ENCODE measurements around the gene HOXC6. TPM values are rescaled to one million over a fixed set of nuclear protein-coding genes. Genes with fewer than 3 reads are reported as not detected.

HOXC6 gene
- total and polyA plus RNA-seq, 2 of the 13 experiments (the other 11 are each of a cell fraction or from before 2014, with no cell fraction given): not detected

- Histone ChIP-seq H3K27me3 (ENCODE audit: control insufficient read depth in 1 of 2, insufficient read depth in 2 of 2, low read length in 2 of 2) (peaks cover 4 to 85% of the 10 kb centered on the region in 2 experiments; a peak in 4 of 5 replicates), H3K4me2 (ENCODE audit: low read depth, low read length) (no peak overlapping the region)
Observed at GRCh38 chr12:54029529-54030441, 1.5 kb downstream of the HOXC6 start.

GRCh38 chr12:54030442-54030801 is 2.2 kb downstream of the HOXC6 start:
- ChIA-PET POLR2A (no interaction called here), CTCF (ENCODE audit: low intra/inter-chr PET ratio, low total read pairs) (no interaction called here)
- Histone ChIP-seq H2AFZ (ENCODE audit: low read length) (no peak overlapping the region), H3K9ac (ENCODE audit: insufficient read depth, low read depth, low read length) (no peak overlapping the region), H3K27me3 (ENCODE audit: control insufficient read depth in 1 of 2, insufficient read depth in 2 of 2, low read length in 2 of 2) (peaks cover 4 to 86% of the 10 kb centered on the region in 2 experiments; a peak in 4 of 5 replicates), H3K9me3 (ENCODE audit: low read length) (no peaks in the 10 kb centered on the region), H4K20me1 (ENCODE audit: insufficient read depth, low read length) (no peaks in the 10 kb centered on the region), H3K4me1 (ENCODE audit: insufficient read depth, low read length) (peaks cover 7% of the 10 kb centered on the region; the same call in 1 of the 2 replicates), H3K27ac (ENCODE audit: extremely low read length, insufficient read depth, low read length) (no peak overlapping the region), H3K4me2 (ENCODE audit: low read depth, low read length) (no peak overlapping the region), H3K79me2 (ENCODE audit: insufficient read depth, low read length) (no peaks in the 10 kb centered on the region), H3K36me3 (replicated peaks in 1 of 2; ENCODE audit: control insufficient read depth in 1 of 2, insufficient read depth in 2 of 2, low read length in 2 of 2) (no peaks in the 10 kb centered on the region), H3K4me3 (replicated peaks in 1 of 3; ENCODE audit: insufficient read depth in 1 of 3, low read depth in 2 of 3, low read length in 3 of 3) (no peak overlapping the region)
- ATAC-seq (no peak), FAIRE-seq (no peak), DNase-seq (ENCODE audit: low spot score) (no peak)
- WGBS (ENCODE audit: low lambda C conversion rate): 43% methylated on average over 7 of the region's 7 CpGs
- BruUV-seq (replicated peaks): no TSS peak
- in situ Hi-C loops (cut with HindIII; ENCODE audit: extremely low pct_ligation_motif_present, low pct_unique_long_range_greater_than_20kb): loop anchor here (5.0 kb wide), 2 partner anchors 102 to 162 kb away; no protein-coding TSS in a partner anchor
- intact Hi-C loops (cut with micrococcal nuclease; ENCODE audit: unreplicated experiment): loop anchor here (5.0 kb wide), 1 partner anchor 107 kb away; no protein-coding TSS in a partner anchor
- TF ChIP-seq NCOA1 (CRISPR knock-in tag; IDR thresholded peaks at IDR 0.05) (no peak), EP300 (IDR thresholded peaks at IDR 0.05; ENCODE audit: low read depth in 2 of 2, low read length in 2 of 2) (no peak), EP300 (CRISPR knock-in tag; IDR thresholded peaks at IDR 0.05; ENCODE audit: borderline replicate concordance) (no peak), HNF4G (IDR thresholded peaks at IDR 0.05; ENCODE audit: borderline replicate concordance, low read depth, low read length) (no peak), HNF4G (CRISPR knock-in tag; IDR thresholded peaks at IDR 0.05; ENCODE audit: borderline replicate concordance, low read depth) (no peak), ZNF142 (CRISPR knock-in tag; IDR thresholded peaks at IDR 0.05) (no peak), ZNF3 (CRISPR knock-in tag; IDR thresholded peaks at IDR 0.05) (no peak)

More at GRCh38 chr12:54029529-54030441, 1.5 kb downstream of the HOXC6 start:
- no peaks in the 10 kb centered on the region for H3K79me2 ChIP-seq (ENCODE audit: insufficient read depth, low read length)
- H3K4me1 ChIP-seq (ENCODE audit: insufficient read depth, low read length): peaks cover 7% of the 10 kb centered on the region; the same call in 1 of the 2 replicates
- no peaks in the 10 kb centered on the region for H3K9me3 ChIP-seq (ENCODE audit: low read length)
- in situ Hi-C loops (cut with HindIII; ENCODE audit: extremely low pct_ligation_motif_present, low pct_unique_long_range_greater_than_20kb): loop anchor here (5.0 kb wide), 2 partner anchors 103 to 163 kb away; no protein-coding TSS in a partner anchor
- CTCF ChIA-PET (ENCODE audit: low intra/inter-chr PET ratio, low total read pairs): no interaction called here
- ATAC-seq (no peak), DNase-seq (ENCODE audit: low spot score) (no peak), FAIRE-seq (no peak)
- no peak overlapping the region for H3K27ac ChIP-seq (ENCODE audit: extremely low read length, insufficient read depth, low read length)
- TF ChIP-seq HMG20B (CRISPR knock-in tag; conservative IDR thresholded peaks at IDR 0.05) (no peak), KLF9 (CRISPR knock-in tag; IDR thresholded peaks at IDR 0.05; ENCODE audit: low read depth) (no peak), PAF1 (CRISPR knock-in tag; IDR thresholded peaks at IDR 0.05) (no peak), ZNF607 (CRISPR knock-in tag; IDR thresholded peaks at IDR 0.05; ENCODE audit: borderline replicate concordance) (no peak)
- POLR2A ChIA-PET: no interaction called here
- H4K20me1 ChIP-seq (ENCODE audit: insufficient read depth, low read length): no peaks in the 10 kb centered on the region
- BruUV-seq (replicated peaks): no TSS peak
- H3K4me3 ChIP-seq (replicated peaks in 1 of 3; ENCODE audit: insufficient read depth in 1 of 3, low read depth in 2 of 3, low read length in 3 of 3): no peak overlapping the region
- intact Hi-C loops (cut with micrococcal nuclease; ENCODE audit: unreplicated experiment): loop anchor here (5.0 kb wide), 1 partner anchor 108 kb away; no protein-coding TSS in a partner anchor
- H2AFZ ChIP-seq (ENCODE audit: low read length): no peak overlapping the region
- WGBS (ENCODE audit: low lambda C conversion rate): 53% methylated on average over 50 of the region's 53 CpGs
- no peaks in the 10 kb centered on the region for H3K36me3 ChIP-seq (replicated peaks in 1 of 2; ENCODE audit: control insufficient read depth in 1 of 2, insufficient read depth in 2 of 2, low read length in 2 of 2)
- no peak overlapping the region for H3K9ac ChIP-seq (ENCODE audit: insufficient read depth, low read depth, low read length)

Measured in HepG2 (cell line).